Measurements from ENCODE around the gene GALK1. TPM values are rescaled to one million over a fixed set of nuclear protein-coding genes. Genes with fewer than 3 reads are reported as not detected.
A peak's percentile ranks its signal among the peaks of the same experiment; 100 is the strongest.

GALK1 gene
- total RNA-seq, 1 experiment from 2014 or later: 36.7 TPM

DNA sequence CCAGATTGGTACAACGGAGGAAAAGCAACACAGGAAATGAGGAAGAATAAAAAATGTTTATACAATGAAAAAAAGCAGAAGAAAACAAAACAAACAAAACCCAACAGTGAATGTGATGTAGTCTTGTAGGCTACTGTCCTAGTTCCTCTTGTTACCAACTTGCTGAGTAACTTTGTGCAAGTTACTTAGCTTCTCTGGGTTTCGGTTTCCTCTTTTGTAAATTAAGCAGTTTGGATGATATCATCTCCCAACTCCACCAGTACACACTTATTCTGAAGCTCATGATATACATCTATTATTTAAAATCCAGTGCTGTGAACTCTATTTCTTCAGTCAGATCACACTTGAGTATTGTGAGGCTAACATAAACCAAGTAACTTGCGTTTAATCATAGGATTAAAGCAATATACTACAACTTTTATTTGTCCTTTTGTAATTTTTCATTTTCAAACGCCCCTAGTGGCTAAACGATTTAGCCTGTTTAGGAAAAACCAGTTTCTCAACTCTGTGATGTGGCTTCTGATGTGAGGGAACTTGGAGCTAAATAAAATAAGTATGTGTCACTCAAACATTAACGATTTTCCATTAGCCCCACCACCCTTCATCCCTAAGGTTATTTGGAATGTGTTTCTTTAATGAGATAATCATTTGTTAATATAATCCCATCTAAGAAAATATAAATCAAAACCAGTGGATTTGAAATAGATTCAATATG, 18.2 kb upstream of the GALK1 start:
- Histone ChIP-seq H2BK12ac (ENCODE audit: insufficient read length, low read depth, low read length) (no peak overlapping the region), H3K4me1 (ENCODE audit: insufficient read depth, low read length) (peaks cover 2% of the 10 kb centered on the region; the same call in 1 of the 2 replicates), H3K56ac (ENCODE audit: insufficient read length, low read depth, low read length) (no peak overlapping the region), H3K79me1 (ENCODE audit: insufficient read depth, low read depth, low read length, poor library complexity, severe bottlenecking) (no peaks in the 10 kb centered on the region), H4K20me1 (ENCODE audit: control insufficient read depth, insufficient read depth, insufficient read length) (no peaks in the 10 kb centered on the region), H2BK5ac (ENCODE audit: insufficient read length, low read length) (no peak overlapping the region), H3K23ac (ENCODE audit: insufficient read length, low read depth, low read length) (no peak overlapping the region), H3K9ac (ENCODE audit: extremely low read depth, insufficient read length, low read length) (no peak overlapping the region), H4K8ac (replicated peaks; ENCODE audit: insufficient read length, low read depth, low read length) (no peak overlapping the region), H3K27me3 (ENCODE audit: insufficient read depth, low read length) (no peaks in the 10 kb centered on the region), H2AK5ac (ENCODE audit: insufficient read length, low read length) (no peak overlapping the region), H3T11ph (ENCODE audit: low read length) (no peak overlapping the region), H4K5ac (ENCODE audit: insufficient read length, low read depth, low read length) (no peak overlapping the region), H3K27ac (ENCODE audit: insufficient read length, low read depth, low read length) (no peak overlapping the region), H4K91ac (ENCODE audit: insufficient read length, low read depth, low read length) (no peak overlapping the region), H2AFZ (ENCODE audit: low read length) (no peak overlapping the region), H2BK120ac (ENCODE audit: low read depth, low read length, poor library complexity, severe bottlenecking) (no peak overlapping the region), H3K4ac (ENCODE audit: low read depth, low read length) (no peak overlapping the region), H3K9me3 (ENCODE audit: control insufficient read depth, low read depth, low read length) (no peaks in the 10 kb centered on the region), H3K14ac (ENCODE audit: insufficient read depth, low read length) (no peak overlapping the region), H3K23me2 (ENCODE audit: insufficient read length, low read depth, low read length, poor library complexity, severe bottlenecking) (peaks cover 13% of the 10 kb centered on the region), H3K79me2 (ENCODE audit: insufficient read depth, low read length) (peaks cover 21% of the 10 kb centered on the region; the same call in 1 of the 2 replicates), H2BK20ac (ENCODE audit: low read depth, low read length, poor library complexity, severe bottlenecking) (no peak overlapping the region), H3K4me2 (ENCODE audit: insufficient read depth, insufficient read length, low read length) (no peak overlapping the region), H2BK15ac (ENCODE audit: low read depth, low read length) (no peak overlapping the region), H3K18ac (ENCODE audit: insufficient read length, low read depth, low read length) (no peak overlapping the region)
- TF ChIP-seq, protein P1, sequence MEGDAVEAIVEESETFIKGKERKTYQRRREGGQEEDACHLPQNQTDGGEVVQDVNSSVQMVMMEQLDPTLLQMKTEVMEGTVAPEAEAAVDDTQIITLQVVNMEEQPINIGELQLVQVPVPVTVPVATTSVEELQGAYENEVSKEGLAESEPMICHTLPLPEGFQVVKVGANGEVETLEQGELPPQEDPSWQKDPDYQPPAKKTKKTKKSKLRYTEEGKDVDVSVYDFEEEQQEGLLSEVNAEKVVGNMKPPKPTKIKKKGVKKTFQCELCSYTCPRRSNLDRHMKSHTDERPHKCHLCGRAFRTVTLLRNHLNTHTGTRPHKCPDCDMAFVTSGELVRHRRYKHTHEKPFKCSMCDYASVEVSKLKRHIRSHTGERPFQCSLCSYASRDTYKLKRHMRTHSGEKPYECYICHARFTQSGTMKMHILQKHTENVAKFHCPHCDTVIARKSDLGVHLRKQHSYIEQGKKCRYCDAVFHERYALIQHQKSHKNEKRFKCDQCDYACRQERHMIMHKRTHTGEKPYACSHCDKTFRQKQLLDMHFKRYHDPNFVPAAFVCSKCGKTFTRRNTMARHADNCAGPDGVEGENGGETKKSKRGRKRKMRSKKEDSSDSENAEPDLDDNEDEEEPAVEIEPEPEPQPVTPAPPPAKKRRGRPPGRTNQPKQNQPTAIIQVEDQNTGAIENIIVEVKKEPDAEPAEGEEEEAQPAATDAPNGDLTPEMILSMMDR (conservative IDR thresholded peaks at IDR 0.05): peak; percentile 73
- Mint-ChIP-seq H3K27ac (peak overlapping the region in 1 of 3 experiments; percentile 87; a peak in 2 of 7 replicates), H3K36me3 (ENCODE audit: insufficient read depth in 1 of 3, low read depth in 3 of 3) (peaks cover 11 to 17% (median 13%) of the 10 kb centered on the region in 3 experiments), H3K4me1 (peaks cover 34 to 39% of the 10 kb centered on the region in 2 experiments), H3K27me3 (ENCODE audit: low read depth) (peaks cover 2% of the 10 kb centered on the region; the same call in 1 of the 2 replicates), H3K4me3 (peak overlapping the region in 1 of 2 experiments; percentile 95; a peak in 1 of 5 replicates), H3K9me3 (peaks cover 2 to 3% of the 10 kb centered on the region in 2 experiments; a peak in 3 of 5 replicates)
- DNase-seq: no peak
- WGBS (ENCODE audit: extremely low coverage, insufficient read length, low lambda C conversion rate): no CpG with 5 or more reads among the region's 6 CpGs
